ENCODE results near the gene TMC8.
A peak's percentile ranks its signal among the peaks of the same experiment; 100 is the strongest.

Gene TMC8

GRCh38 chr17:78125138-78125913 is 5.2 kb upstream of the TMC8 start:
- DNase-seq, result no peak

- no peak for DNase-seq
Measured at GRCh38 chr17:78125976-78126894, 4.3 kb upstream of the TMC8 start.

GRCh38 chr17:78126895-78127238 is 3.7 kb upstream of the TMC8 start:
- DNase-seq, result no peak

- DNase-seq, result peak; percentile 85 to 86
Measured at GRCh38 chr17:78127239-78127887, 3.2 kb upstream of the TMC8 start.

GRCh38 chr17:78127888-78128550 is 2.6 kb upstream of the TMC8 start:
- DNase-seq, result peak in 1 of 2 donors; percentile 62

- DNase-seq, result peak; percentile 25 to 61
Measured at GRCh38 chr17:78128551-78129350, 1.8 kb upstream of the TMC8 start, which contains the start of gene TMC6. Gene TMC6, minus strand, starts transcription at chr17:78128755. Its CDS starts 1,923 bp downstream, at chr17:78126832.

GRCh38 chr17:78129351-78130089 is 1.1 kb upstream of the TMC8 start:
- no peak for DNase-seq

- DNase-seq, result no peak
Measured at GRCh38 chr17:78130090-78130436, 508 bp upstream of the TMC8 start.

- DNase-seq, result no peak
Measured at GRCh38 chr17:78131172-78132083, 857 bp downstream of the TMC8 start.

- no peak for DNase-seq
Measured at GRCh38 chr17:78132084-78132676, 1.6 kb downstream of the TMC8 start.

GRCh38 chr17:78132767-78133178 is 2.2 kb downstream of the TMC8 start:
- DNase-seq, result no peak

- no peak for DNase-seq
Measured at GRCh38 chr17:78133179-78133951, 2.8 kb downstream of the TMC8 start.

GRCh38 chr17:78133971-78134898 is 3.7 kb downstream of the TMC8 start:
- DNase-seq, result no peak

- DNase-seq, result no peak
Measured at GRCh38 chr17:78134899-78135385, 4.4 kb downstream of the TMC8 start.

- DNase-seq, result no peak
Measured at GRCh38 chr17:78135858-78136500, 5.4 kb downstream of the TMC8 start.

- no peak for DNase-seq
Measured at GRCh38 chr17:78137392-78138203, 7.0 kb downstream of the TMC8 start.

All from hippocampal formation (tissue), 2 donors.